Activated naive CD8-positive, alpha-beta T cell treated with anti-CD3 and anti-CD28 coated beads, Interleukin-2, amount 50 U/mL, for 16 hours (primary cell): ENCODE results near the gene MARCHF5.
"Not testable (repeated sequence)": the region's sequence is repeated elsewhere in the genome, so short reads cannot be mapped to it uniquely, and the experiment has no call there.

Experiments
- DNase-seq: peaks from one replicate; pipeline ENCODE4 v3.0.0-alpha.2; 2020; ENCODE audit warnings: low read depth, low spot score

Gene MARCHF5

GRCh38 chr10:92305133-92306072 lies 14.4 kb downstream of the MARCHF5 start:
- DNase-seq = no peak

- DNase-seq = no peak
Measured at GRCh38 chr10:92309272-92309671, 18.3 kb downstream of the MARCHF5 start.

DNA sequence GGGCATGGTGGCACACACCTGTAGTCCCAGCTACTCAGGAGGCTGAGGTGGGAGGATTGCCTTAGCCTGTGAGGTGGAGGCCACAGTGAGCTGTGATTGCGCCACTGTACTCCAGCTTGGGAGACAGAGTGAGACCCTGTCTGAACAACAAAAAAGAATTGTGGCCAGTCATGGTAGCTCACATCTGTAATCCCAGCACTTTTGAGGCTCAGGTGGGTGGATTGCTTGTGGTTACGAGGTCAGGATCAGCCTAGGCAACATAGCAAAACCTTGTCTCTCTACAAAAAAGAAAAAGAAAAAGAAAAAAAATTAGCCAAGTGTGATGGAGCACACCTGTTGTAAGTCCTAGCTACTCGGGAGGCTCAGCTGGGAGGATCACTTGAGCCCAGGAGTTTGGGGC lies 22.8 kb downstream of the MARCHF5 start:
- DNase-seq = no peak

DNA sequence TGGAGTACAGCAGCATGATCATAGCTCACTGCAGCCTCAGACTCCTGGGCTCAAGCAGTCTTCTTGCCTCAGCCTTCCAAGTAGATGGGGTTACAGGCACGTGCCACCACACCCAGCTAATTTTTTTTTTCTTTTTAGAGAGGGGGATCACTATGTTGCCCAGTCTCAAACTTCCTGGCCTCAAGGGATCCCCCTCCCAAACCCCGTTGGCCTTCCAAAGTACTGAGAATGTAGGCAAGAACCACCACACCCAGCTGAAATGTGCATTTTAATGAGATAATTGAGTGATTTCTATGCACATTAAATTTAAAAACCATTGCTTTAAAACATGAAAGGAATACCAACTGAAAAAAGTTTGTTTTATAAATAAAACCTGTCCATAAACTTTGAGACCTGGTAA lies 25.6 kb downstream of the MARCHF5 start:
- DNase-seq = no peak

- DNase-seq = no peak
Measured at GRCh38 chr10:92323079-92323478, 32.1 kb downstream of the MARCHF5 start.

DNA sequence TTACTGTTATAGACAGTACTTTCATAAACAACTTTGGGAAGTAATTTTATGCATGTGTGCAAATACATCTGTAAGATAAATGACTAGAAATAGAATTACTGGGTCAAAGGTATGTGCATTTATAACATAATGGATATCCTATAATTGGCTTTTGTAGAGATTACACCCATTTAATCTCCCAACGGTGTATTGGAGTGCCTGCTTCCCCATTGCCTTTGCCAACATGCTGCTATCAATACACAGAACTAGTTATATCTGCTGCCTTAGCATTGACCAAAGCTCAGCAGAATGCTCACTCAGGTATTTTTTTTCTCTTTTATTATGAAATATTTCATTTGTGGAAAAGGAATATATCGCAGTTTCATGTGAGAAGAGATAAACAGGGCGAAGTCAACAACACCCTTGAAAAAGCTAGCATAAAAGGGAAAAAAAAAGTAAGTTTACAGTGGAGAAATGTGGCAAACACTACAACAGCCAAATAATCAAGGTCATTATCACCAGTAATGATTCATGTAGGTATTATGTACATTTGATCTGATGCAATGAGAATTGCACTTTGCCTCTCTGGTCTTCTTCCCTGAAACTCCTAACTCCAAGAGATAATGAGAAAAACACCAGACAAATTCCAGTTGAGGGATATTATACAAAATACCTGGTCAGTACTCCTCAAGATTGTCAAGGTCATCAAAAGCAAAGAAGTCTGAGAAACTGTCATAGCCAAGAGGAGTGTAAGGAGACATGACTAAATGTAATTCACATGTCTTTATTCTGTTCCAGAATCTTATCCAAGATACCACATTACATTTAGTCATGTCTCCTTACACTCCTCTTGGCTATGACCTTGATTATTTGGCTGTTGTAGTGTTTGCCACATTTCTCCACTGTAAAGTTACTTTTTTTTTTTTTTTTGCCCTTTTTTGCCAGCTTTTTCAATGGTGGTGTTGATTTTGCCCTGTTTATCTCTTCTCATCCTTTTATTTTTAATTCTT lies 36.8 kb downstream of the MARCHF5 start:
- no peak for DNase-seq

GRCh38 chr10:92328993-92329392 lies 38.0 kb downstream of the MARCHF5 start:
- DNase-seq = no peak

DNA sequence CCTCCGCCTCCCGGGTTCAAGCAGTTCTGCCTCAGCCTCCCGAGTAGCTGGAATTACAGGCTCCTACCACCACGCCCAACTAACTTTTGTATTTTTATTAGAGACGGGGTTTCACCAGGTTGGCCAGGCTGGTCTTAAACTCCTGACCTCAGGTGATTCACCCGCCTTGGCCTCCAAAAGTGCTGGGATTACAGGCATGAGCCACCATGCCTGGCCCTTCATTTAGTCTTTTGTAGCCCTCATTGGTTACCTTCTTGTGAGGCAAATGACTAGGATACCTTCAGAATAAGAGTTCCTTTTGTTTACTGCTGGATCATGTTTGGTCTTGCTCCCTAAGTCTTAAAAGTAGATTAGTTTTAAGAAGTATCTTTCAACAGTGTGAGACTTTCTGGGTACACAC lies 39.0 kb downstream of the MARCHF5 start:
- not testable (repeated sequence) for DNase-seq

DNA sequence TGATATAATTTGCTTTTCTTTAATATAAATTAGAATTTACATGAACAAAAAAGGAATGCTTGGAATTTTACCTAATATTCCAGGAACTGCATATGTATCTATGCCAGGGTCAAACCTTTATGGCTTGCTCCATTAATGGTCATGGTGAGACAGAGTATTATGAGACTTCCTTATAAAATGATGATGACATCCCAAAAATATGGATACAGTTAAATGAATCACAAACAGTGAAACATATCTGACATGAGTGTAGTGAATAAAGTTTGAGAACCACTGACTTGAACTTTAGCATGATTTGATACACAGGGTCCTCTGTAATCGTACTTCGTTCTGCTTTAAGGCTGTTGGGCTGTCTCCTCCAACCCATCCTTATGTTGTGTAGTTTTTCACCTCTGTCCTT lies 51.8 kb downstream of the MARCHF5 start:
- DNase-seq = no peak

DNA sequence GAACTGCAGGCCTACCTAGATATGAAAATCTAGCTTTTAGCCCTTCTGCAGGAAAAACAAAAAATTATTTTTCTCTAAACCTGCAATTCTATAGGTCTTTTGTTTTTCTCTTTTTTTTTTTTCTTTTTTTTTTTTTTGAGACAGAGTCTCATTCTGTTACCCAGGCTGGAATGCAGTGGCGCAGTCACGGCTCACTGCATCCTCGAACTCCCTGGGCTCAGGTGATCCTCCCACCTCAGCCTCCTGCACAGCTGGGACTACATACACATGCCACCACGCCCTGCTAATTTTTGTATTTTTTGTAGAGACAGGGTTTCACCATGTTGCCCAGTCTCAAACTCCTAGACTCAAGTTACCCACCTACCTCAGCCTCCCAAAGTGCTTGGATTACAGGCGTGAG lies 54.6 kb downstream of the MARCHF5 start:
- not testable (repeated sequence) for DNase-seq

DNA sequence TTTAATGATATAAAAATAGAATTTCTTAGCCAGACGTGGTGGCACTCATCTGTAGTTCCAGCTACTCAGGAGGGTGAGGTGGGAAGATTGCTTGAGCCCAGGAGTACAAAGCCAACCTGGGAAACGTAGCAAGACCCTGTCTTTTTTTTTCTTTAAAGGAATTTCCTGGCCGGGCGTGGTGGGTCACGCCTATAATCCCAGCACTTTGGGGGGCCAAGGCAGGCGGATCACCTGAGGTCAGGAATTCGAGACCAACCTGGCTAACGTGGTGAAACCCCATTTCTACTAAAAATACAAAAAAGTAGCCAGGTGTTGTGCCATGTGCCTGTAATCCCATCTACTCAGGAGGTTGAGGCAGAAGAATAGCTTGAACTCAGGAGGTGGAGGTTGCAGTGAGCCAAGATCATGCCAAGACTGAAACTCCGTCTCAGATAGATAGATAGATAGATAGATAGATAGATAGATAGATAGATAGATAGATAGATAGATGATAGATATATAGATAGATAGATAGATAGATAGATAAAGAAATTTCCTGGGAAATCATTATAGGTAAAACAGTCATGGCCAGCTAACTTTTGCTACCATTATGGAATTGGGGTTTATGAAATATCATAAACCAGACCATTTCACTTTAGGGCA lies 56.2 kb downstream of the MARCHF5 start:
- DNase-seq = not testable (repeated sequence)

GRCh38 chr10:92350411-92350810 lies 59.4 kb downstream of the MARCHF5 start:
- no peak for DNase-seq

DNA sequence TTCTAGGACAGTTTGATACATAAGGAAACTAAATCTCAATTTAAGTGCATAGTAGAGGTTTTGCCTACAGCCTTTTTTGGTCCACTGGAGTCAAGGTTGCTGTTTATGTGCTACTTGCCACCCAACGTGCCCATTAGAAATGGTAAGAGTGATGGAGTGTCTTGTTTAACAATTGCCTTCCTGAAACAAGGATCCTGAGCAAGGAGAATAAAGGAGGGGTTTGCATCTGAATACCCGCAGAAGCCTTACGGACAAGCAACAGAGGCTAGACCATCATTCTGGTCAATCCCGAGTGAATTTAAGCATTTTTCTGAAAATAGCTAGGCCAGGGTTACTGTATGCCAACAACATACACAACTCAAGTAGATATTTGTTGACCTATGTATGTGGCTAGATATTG lies 63.6 kb downstream of the MARCHF5 start:
- DNase-seq = no peak

DNA sequence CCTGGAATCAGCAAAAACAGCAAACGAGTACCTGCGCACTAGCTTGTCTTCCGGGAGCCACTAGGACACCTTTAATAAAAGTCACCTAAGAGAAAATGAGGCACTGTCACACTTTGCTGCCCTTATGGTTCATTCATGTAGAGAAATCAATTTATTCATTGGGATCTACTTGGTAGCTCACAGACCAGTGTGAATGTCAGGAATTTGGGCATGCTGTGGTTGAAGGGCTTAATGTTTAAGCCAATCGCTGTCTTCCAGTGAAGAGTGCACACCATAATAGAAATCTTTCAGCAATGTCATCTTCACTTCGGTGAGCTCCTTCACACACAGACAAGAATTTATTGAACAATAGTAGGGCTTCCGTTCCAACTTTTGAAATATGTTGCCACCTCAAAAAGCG lies 65.1 kb downstream of the MARCHF5 start:
- DNase-seq = no peak

- no peak for DNase-seq
Measured at GRCh38 chr10:92363498-92363897, 72.5 kb downstream of the MARCHF5 start.

GRCh38 chr10:92366412-92367021 lies 75.5 kb downstream of the MARCHF5 start:
- no peak for DNase-seq

GRCh38 chr10:92377962-92378361 lies 87.0 kb downstream of the MARCHF5 start:
- no peak for DNase-seq

DNA sequence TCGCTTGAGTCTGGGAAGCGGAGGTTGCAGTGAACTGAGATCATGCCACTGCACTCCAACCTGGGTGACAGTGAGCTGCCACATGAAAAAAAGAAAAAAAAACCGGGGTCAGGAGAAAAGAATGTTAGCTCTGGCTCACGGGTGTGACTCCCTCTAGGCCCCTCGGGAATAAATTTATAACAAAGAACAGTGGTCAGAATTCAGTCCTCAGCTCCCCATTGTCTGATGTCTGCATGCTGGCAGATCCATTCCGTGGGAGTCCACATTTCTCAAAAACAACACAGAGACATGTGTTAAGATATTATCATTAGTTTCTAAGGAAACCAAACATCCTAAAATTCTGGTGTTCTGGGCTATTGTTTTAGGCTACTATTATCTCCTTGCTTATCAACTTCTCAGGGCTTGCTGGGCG lies 90.6 kb downstream of the MARCHF5 start:
- no peak for DNase-seq

DNA sequence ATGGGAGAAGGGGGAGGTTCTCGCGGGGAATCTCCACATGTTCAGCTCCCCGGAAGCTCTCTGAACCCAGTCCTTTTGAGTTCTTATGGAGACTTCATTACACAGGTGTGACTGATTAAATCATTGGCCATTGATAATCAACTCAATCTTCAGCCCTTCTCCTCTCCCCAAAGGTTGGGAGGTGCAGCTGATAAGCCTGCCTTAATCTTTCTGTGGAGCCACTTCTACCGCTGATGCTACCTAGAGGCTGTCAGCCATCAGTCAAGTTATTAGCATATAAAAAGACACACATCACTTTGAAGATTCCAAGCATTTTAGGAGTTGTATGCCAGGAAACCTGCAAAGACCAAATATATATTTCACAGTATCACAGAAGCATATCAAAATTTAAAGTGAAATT lies 91.7 kb downstream of the MARCHF5 start:
- DNase-seq = no peak

DNA sequence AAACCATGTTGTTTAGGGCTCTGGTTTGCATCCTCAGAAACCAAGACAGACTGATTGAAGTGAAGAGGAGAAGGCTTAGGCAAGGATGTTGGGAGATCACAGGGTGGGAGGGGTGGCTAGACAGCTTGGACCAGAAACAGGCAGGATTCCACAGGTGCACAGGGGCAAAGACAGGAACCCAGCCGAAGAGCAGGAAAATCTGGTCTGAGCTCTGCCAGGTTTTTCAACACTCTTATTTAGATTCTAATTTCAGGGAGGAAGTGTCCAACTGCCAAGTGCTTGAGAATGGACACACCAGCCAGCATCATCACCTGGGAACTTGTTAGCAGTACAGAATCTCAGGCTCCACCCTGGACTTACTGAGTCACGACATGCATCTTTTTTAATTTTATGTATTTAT lies 93.8 kb downstream of the MARCHF5 start:
- no peak for DNase-seq

GRCh38 chr10:92385831-92386230 lies 94.9 kb downstream of the MARCHF5 start:
- DNase-seq = no peak
